Measurements from ENCODE around the gene RS1.

DNA sequence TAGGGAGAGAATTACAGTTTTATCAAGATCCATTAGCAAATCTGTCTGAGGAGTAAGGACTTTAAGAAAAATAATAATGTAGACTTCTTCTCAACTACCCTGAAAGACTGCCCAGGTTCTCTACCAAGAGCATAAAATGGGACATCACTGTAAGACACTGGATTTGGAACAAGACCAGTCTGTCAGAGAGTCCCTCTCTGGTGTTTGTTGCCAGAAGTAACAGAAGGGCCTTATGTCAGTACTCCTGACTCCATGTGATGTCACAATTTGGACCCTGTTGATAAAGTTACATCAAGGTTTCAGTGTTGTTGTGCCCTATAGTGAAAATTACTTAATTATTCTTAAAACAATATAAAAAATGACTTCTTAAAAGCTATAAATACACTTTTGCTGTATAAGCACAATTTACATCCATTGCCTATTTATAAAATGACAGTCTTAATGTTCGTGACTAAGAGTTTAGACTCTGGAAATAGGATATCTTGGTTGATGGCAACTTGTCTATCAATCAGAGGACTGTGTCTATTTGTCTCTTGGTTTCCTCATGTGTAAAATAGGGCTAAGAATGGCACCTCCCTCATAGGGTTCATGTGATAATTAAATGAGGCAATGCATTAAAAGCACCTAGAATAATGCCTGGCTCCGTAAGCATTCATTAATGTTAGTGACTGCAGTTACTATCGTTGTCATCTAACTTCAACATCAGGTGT lies 57.8 kb downstream of the RS1 start:
- TF ChIP-seq, protein P1, sequence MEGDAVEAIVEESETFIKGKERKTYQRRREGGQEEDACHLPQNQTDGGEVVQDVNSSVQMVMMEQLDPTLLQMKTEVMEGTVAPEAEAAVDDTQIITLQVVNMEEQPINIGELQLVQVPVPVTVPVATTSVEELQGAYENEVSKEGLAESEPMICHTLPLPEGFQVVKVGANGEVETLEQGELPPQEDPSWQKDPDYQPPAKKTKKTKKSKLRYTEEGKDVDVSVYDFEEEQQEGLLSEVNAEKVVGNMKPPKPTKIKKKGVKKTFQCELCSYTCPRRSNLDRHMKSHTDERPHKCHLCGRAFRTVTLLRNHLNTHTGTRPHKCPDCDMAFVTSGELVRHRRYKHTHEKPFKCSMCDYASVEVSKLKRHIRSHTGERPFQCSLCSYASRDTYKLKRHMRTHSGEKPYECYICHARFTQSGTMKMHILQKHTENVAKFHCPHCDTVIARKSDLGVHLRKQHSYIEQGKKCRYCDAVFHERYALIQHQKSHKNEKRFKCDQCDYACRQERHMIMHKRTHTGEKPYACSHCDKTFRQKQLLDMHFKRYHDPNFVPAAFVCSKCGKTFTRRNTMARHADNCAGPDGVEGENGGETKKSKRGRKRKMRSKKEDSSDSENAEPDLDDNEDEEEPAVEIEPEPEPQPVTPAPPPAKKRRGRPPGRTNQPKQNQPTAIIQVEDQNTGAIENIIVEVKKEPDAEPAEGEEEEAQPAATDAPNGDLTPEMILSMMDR (IDR thresholded peaks at IDR 0.05; ENCODE audit: insufficient read depth, low read length) = no peak
- no peak for TF ChIP-seq REST (IDR thresholded peaks at IDR 0.05; ENCODE audit: insufficient replicate concordance, low read depth)
- no peak for TF ChIP-seq POLR2AphosphoS5 (IDR thresholded peaks at IDR 0.05; ENCODE audit: low read depth)
- no peak for TF ChIP-seq SPI1 (IDR thresholded peaks at IDR 0.05; ENCODE audit: borderline replicate concordance, low read depth)
